ENCODE data around the gene G6PC2.
"Not testable (repeated sequence)": the region's sequence is repeated elsewhere in the genome, so short reads cannot be mapped to it uniquely, and the experiment has no call there.

- TF ChIP-seq, protein P1, sequence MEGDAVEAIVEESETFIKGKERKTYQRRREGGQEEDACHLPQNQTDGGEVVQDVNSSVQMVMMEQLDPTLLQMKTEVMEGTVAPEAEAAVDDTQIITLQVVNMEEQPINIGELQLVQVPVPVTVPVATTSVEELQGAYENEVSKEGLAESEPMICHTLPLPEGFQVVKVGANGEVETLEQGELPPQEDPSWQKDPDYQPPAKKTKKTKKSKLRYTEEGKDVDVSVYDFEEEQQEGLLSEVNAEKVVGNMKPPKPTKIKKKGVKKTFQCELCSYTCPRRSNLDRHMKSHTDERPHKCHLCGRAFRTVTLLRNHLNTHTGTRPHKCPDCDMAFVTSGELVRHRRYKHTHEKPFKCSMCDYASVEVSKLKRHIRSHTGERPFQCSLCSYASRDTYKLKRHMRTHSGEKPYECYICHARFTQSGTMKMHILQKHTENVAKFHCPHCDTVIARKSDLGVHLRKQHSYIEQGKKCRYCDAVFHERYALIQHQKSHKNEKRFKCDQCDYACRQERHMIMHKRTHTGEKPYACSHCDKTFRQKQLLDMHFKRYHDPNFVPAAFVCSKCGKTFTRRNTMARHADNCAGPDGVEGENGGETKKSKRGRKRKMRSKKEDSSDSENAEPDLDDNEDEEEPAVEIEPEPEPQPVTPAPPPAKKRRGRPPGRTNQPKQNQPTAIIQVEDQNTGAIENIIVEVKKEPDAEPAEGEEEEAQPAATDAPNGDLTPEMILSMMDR (conservative IDR thresholded peaks at IDR 0.05; ENCODE audit: low read length) = not testable (repeated sequence)
- TF ChIP-seq EZH2phosphoT487 (IDR thresholded peaks at IDR 0.05; ENCODE audit: borderline replicate concordance) = not testable (repeated sequence)
Measured at GRCh38 chr2:168867164-168867563, 33.9 kb upstream of the G6PC2 start.
